Islet of Langerhans (tissue), 1 donor: ENCODE results near the gene PKP4.
"Not testable (repeated sequence)": the region's sequence is repeated elsewhere in the genome, so short reads cannot be mapped to it uniquely, and the experiment has no call there.

ENCODE experiments used
- FAIRE-seq: peaks from one replicate; lab custom pipeline; 2011; peaks lifted over from hg19 to GRCh38; lab: Jason Lieb, UNC

PKP4 gene

GRCh38 chr2:158688721-158689120 lies 232.0 kb downstream of the PKP4 start:
- no peak for FAIRE-seq

DNA sequence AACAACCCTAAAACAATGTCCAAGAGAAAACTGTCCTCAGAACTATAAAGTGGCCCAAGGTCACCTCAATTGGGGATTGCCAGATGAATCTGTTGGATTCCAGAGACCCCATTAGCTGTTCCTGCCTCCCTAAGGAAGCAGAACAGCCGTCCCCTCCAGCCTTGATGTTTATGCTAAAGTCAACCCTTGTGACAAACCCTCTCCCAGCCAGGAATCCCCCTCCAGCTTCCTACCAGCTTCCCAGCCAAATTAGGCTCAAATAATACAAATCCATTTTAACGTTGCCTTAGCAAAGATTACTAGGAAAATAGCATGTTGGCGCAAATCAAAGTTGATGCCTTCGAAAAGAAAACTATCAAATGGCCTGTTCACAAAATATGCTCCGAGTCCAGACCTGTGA lies 232.6 kb downstream of the PKP4 start:
- no peak for FAIRE-seq

GRCh38 chr2:158690823-158691222 lies 234.1 kb downstream of the PKP4 start:
- no peak for FAIRE-seq

DNA sequence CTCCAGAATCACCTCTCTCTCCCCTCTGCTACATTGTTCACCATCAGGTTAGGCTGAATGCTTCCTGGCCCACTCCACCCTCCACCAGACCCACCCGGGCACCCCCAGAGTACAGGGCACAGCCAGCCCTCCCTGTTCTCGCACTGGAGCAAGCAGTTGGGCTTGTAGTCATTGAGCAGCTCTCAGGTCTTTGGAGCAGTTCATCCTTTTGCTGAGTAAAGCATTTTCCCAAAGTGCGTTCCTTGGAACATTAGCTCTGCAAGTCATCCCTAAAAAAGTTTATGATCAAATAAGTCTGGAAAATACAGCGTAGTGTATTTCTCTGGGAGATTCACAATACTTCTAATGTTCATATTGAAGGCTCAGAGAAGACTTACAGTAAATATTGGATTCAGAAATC lies 234.9 kb downstream of the PKP4 start:
- no peak for FAIRE-seq

DNA sequence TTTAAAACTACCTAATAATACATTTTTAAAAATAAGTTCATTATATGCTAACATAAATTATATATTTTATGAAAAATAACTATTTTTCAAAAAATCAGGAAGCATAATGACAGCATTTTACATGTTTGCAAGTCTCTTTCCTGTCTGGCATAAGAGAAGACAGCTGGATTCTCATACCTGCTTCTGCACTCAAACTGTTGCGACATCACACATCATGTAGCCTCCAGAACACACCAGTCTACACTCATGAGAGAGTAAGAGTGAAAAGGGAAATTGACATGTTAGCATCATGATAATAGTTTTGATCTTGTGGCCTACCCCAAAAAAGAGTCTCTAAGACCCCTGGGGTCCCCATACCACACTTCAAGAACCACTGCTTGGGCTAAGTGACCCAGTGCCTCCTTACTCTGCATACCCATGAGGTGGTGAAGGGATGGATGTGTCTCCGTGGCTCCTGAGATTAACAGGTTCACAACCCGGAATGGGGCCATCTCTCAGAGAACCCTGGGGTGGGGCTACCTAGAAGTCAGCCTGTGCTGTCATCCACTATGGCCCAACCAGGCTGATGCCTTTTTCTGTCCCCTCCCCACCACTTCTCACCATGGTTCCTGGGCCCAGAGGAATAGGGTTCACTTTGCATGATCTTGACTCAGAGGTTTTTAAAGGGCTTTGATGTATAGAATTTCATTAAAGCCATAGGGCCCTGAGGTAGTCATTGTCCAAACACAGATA lies 235.8 kb downstream of the PKP4 start:
- FAIRE-seq = no peak

DNA sequence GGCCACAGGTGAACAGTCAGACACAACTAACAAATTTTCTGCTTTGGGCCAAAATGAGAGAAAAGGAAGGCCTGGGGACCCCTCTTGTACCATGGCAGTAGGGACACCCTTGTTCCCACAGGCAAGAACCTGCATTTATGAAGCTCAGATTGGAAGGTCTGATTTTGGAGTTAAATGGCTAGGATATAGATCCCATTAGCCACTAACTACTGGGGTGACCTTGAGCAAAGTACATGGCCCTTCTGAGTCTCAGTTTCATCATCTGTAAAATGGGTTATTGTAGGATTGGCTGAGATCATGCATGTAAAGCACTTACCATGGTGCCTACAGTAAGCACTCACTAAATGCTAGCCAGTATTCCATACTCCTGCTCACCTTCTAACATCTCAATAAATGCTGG lies 236.7 kb downstream of the PKP4 start:
- no peak for FAIRE-seq

- FAIRE-seq = no peak
Observed at GRCh38 chr2:158695305-158695704, 238.6 kb downstream of the PKP4 start.

GRCh38 chr2:158695744-158696143 lies 239.0 kb downstream of the PKP4 start:
- not testable (repeated sequence) for FAIRE-seq

DNA sequence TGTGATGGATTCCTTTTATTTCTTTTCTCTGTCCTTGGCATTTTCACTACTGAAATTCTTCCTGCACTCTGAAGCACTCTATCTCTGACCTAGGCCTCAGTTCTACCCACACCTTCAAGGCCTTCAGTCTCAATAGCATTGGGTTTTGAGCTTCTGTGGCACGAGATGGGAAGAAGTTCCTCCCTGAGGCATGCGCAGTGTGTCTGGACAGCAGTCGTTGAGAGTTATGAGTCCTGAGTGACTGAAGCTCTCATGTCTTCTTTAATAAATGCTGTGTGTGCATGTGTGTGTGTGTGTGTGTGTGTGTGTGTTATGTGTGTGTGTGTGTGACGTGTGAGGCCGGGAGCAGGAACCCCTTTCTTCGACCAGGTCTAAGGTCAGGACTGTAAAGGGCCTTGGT lies 242.6 kb downstream of the PKP4 start:
- FAIRE-seq = no peak

- no peak for FAIRE-seq
Observed at GRCh38 chr2:158701101-158701500, 244.3 kb downstream of the PKP4 start.

- no peak for FAIRE-seq
Observed at GRCh38 chr2:158702740-158703139, 246.0 kb downstream of the PKP4 start.

- FAIRE-seq = not testable (repeated sequence)
Observed at GRCh38 chr2:158704724-158705465, 248.1 kb downstream of the PKP4 start.

DNA sequence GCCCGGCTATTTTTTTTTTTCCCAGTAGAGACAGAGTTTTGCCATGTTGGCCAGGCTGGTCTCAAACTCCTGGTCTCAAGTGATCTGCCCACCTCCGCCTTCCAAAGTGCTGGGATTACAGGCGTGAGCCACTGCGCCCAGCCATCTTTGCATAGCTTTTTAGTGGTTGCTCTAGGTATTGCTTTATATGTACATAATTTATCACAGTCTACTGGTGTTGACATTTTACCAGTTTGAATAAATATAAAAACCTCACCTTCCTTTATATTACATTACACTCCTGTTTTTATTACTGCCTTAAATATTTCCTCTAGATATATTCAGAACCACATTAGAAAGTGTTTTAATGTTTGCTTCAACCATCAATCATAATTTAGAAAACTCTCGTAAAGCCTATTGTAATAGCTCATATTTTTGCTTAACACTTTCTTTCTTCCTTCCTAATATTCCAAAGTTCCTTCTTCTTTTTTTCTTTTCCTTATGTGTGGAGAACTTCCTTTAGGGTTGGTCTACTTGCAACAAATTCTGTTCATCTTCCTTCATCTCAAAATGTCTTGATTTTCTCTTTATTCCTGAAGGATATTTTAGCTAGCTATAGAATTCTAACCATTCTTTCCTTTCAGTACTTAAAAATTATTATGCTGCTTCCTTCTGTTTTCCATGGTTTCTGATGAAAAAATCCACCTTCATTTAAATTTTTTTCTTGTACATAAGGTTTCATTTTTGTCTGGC lies 256.2 kb downstream of the PKP4 start:
- FAIRE-seq = no peak

GRCh38 chr2:158713523-158714138 lies 256.9 kb downstream of the PKP4 start:
- FAIRE-seq = no peak

DNA sequence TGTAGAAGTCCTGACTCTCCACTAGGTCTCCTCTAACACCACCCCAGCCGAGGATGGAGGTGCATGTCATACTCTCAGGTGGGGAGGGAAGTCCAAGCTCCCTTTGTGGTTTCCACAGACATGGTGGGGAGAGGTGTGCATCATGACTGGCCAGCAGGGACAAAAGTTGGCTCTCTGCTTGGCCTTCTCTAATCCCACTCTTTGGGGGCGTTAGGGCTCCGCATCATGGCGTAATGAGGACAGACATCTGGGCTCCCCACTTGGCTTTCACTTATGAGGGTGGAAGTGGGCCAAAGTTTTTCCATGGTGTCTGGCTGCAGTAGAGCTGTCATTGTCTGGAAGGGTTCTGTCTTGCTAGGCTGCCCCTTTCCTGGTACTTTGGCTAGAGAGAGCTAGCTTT lies 257.7 kb downstream of the PKP4 start:
- FAIRE-seq = no peak

- FAIRE-seq = no peak
Observed at GRCh38 chr2:158715357-158715756, 258.6 kb downstream of the PKP4 start.

GRCh38 chr2:158716121-158716791 lies 259.5 kb downstream of the PKP4 start:
- FAIRE-seq = no peak

- FAIRE-seq = no peak
Observed at GRCh38 chr2:158716921-158717320, 260.2 kb downstream of the PKP4 start.

- FAIRE-seq = no peak
Observed at GRCh38 chr2:158717366-158718195, 260.8 kb downstream of the PKP4 start.

DNA sequence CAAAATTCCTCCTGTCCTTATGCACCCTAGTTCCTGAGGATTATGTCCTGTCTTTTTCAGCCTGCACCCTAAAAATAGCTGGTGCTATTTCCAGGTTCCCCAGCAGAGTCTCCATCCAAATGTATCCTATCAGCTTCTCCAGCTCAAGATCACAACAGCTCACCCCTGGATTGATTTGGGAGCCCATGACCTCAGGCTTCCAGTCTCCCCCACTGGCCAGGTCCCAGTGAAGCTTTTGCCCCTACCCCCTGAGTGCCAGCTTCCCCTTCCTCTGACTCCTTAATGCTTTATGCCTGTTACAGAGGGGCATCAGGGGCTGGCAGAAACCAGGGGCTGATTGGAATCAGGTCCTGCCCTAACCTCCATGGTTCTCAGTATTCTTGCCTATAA lies 261.4 kb downstream of the PKP4 start:
- no peak for FAIRE-seq

GRCh38 chr2:158718851-158719250 lies 262.1 kb downstream of the PKP4 start:
- no peak for FAIRE-seq
